ENCODE data around the gene TRPM3.

The TRPM3 gene

DNA sequence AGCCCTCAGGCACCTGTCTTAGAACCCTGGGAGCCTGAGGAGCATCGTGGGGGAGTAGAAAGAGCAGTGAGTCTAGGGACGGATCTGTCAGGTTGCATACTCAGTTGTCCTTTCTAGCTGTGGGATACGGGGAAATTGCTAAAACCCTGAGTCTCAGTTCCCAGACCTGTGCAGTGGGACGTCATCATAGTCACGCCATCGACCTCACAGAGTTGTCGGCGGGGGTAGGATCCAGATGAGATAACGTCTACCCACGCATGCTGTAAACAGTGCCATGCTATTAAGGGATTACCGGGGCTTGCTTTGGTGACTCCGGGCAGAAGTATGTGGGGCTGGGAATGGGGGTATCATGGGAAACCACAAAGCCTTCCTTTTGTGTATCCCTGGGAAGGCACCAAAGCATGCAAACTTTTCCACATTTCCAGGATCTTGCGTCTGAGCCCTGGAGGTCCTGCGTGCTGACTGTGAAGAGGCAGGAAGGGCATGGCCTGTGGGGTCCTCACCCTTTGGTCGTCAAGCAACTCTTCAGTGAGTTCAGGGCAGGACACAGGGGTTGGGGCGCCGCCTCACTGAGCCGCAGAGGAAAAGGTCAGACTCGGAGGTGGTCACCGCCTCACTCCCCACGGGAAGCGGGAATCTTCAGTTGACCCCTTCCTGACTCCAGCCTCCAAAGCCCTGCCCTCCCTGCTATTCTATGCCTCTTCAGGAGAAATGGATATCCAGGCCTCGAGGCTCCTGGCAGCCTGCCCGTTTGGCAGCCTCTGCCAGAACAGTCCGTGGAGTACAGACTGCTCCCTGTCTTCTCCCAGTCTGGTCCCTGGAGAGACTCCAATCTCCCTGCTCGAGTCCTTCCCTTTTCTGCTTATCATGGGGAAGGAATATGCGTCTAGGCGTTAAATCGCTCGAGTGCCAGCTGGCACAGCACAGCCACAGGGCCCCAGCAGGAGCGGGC is 520.1 kb downstream of the TRPM3 start:
- peak; percentile 42 for DNase-seq

DNA sequence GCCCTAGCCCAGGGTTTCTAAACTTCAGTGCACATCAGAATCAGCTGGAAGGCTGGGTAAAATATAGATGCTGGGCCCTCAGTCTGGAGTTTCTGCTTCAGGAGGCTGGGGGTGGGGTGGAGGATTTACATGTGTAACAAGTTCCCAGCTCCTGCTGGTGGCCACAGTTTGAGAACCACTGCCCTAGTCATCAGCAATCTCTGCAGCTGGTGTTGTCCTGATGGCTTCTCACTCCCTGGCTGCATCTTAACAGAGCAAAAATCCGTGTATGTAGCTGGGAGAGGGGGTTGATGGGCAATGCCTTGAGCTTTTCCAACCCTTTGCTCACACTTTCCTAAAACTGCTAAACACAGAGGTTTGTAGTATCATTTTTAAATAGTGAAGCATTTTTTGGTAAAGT is 520.9 kb downstream of the TRPM3 start:
- DNase-seq = no peak

DNA sequence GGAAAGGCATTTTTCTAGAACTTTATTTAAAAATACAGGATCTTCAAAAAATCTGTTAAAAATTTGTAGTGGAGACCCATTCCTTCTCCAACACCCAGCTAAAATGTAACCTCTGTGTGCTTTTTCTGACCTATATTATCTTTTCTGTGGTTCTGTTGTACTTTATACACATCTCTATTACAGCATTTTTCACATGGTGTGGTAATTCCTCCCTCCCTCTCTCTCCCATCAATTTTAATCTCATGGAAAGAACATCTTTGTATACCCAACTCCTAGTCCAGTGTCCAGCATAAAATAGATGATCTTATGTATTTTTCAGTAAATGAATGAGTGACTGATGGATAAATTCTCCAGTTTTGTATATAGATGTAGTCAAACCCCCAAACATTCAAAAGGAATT is 523.5 kb downstream of the TRPM3 start:
- DNase-seq = no peak

DNA sequence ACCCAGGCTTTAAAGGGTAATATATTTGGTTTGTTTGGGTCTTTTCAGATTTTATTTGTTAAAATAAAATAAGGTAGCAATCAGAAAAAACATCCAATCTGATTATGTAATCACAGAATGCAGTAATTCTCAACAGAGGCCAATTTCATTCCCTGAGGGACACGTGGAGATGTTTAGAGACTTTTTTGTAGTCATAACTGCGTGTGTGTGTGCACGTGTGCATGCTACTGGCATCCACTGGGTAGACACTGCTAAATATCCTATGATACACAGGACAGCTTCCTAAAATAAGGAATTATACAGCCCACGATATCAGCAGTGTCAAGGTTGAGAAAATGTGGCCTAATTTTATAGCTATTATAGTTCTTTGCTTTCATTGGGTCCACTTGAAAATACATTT is 526.2 kb downstream of the TRPM3 start:
- DNase-seq = no peak

DNA sequence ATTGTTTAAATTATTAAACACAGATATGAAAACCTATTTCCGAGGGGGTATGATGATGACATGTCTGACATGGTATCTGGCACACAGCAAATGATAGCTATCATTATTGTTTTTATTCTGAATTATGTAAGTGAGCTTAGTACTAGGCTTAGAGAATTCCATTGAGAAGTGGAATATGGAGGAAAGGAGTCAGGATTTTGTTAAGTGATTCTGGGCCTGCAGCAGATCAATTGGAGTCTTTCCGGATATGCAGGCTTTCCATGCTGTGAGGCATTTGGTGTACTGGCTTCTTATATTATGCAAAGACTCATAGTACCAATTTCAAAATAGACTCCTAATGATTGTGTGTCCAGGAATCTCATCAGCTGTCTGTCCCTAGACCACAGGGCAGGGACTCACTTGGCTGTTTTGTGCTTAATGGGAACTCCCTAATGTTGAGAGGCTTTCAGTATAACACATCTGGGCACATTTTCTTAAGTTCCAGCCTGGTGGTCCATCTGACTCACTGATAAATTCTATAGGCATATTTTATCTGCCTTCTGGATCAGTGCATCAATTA is 527.0 kb downstream of the TRPM3 start:
- no peak for DNase-seq

DNA sequence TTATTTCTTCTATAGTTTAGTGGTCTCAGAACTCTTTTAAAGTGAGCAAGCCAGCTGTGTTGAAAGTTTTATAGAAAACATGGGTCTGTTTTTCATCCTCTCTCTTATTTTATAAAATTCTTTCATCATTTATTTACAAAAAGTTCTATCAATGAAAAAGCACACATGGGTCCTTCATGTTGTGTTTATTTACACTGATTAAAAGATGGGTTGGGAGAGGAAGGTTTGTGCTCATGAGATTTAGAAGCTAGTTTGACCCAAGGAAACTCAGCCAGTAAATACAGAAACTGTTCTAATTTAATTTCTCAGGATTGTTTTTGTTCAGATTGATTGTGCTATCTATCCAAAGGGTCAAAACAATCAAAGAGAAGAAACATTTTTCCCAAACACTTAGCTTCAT is 528.2 kb downstream of the TRPM3 start:
- DNase-seq = no peak

DNA sequence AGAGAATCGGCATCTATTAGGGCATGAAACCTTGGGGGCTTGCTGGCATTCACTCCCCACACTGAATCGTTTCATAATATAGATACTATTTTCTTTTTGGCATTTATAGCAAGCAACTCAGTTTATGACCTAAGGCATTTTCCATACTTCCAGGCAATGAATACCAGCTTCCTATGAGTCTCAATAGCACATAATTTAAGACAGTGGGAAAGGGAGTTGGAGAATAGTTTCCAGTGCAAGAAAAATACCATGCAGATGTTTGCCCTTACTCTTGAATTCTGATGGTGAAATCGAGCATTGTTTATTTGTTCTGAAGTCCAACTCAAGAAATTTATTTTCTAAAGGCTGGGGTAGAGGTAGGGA is 531.1 kb downstream of the TRPM3 start:
- no peak for DNase-seq

DNA sequence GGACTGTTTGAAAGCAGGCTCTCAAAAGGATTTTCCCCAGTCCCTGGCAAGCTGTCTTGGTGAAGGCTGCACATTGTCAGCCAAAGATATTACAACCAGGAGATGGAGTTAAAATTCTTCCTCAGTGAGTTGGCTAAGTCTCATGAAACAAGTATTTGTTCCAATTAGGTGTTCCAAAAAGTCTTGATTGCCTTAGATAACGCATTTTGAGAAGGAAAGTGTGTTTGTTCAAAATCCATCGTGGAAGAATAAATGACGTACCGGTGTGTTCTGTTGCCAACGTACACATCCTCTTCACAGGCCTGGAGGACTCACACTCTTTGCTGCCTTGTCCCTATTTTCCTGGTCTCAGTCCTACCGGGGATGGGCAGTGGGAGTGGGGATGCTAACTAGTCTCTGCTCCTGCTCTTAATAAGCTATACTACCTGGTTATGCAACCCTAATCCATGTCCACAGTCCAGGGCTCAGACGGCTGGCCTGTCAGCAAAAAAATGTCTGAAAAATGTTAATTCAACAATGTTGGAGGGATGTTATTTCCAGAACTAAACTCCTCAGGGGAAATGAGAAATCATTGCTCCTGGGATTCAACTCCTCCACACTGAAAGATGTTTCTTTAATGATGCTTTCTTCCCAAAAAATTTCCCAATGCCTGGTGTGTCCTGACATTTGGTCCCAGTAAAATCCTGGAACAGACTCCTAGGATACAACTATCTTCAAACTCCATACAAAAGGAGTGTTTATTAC is 531.7 kb downstream of the TRPM3 start:
- DNase-seq = no peak

DNA sequence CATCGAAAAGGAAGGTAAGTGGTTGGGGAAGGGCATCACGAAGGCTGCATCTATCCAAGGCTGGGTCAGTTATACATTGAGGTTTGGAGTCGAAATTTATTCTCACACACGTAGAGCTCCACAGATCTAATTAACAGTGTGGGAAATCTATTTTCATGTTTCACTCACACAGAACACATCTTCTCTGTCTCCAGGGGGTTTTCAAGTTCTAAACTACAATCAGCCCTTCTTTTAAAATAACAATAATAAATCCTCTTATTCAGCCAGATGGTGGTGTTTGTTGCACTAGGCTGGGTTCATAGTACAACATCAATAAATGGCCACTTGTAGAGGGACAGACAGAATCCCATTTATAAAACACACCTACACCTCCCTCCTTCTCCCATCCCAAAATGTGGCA is 532.4 kb downstream of the TRPM3 start:
- no peak for DNase-seq

DNA sequence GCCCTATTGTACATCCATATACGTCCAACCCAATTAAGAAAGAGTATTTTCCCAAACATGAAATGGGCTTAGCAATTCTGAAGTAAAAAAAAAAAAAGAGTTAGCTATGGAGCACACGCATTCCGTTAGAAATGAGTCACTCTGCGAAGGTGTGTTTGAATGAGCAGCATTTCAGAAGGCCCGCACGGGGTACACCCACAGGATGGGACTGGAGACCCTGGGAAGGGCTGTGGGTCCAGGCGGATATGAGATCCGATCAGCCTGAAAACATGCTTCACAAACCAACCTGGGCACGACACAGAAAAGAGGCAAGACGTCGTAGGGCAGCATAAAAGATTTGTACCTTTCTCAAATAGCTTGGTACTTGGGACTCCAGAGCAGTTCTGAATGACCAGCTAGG is 533.0 kb downstream of the TRPM3 start:
- no peak for DNase-seq

DNA sequence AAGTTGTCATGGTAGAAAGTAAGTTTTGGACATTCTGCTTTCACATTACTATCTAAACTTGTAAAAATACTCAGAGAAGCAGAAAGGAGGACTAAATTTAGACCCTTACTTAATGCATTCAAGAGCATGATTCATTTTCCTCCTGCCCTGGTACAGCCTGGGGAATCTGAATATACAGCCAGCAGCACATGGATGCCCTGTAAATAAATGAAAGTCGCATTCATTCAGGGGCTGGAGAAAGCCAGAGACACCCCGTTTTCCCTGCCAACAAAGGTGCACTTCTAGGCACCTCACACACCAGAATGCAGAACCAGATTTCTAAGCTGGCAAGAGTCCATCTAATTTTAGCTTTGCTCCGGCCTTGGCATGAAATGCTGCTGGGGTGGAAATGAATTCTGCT is 534.2 kb downstream of the TRPM3 start:
- DNase-seq = no peak

DNA sequence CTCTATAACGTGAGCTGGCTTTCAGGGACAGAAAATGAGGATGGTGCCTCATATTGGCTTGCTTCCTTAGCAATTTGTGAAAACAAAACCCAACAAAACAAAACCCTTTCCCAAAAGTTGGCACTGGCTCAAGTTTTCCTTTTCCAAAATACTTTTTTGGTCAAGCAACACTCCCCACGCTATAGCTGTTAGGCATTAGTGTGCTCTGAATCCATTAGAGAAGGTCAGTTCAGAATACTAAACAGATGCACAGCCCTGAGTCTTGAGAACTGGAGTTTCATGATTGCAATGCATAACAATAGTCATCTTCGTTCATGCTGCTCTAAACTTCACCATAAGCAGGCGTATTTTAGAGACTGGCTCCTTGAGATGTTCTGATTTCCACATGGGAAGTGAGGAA is 534.9 kb downstream of the TRPM3 start:
- no peak for DNase-seq

DNA sequence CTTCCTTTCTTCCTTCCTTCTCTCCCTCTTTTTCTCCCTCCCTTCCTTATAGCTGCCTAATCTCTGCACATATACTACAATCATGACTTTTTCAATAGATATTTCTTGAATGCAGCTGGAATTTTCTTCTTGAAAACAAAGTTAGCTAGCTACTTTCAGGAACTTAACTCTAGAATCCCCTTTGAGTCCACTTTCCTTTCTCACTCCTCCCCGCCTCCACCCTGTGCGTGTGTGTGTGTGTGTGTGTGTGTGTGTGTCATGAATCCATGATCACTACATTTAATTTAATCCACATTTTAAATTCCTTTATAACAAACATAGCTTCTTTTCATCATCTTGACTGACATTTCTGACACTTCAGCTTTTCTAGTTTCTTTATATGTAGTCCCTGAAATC is 539.5 kb downstream of the TRPM3 start:
- no peak for DNase-seq

DNA sequence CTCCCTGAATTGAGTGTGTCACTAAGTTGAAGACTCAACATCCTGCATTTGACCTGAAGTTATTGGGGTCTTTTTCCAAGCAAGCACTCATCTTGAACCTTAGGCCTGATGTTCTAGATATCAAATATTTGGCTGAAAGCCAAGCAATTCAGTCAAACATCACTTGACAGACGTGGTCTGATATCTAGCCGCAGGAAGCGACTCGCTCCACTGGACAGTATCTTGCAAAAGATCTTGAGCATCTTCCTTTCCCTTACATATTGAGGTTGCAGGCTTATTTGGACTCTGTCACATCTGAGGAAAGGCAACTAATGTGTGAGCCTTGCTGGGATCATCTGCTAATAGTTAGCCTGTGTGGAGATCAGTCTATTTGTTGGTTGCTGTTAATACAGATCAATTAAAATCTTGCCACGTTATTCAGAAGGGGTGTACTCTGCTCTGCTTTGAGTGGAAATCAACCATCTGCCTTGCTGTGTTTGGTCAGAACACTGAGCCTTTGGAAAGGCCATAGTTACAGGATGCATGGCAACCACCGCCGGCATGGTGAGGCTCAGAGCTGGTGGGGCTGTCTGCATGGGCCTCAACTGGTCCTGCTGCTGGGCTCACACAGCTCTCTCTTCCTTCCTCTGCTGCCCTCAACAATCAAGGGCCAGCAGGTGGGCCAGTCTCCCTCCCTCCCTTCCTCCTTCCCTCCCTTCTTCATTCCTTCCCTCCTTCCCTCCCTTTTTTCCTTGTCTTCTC is 540.0 kb downstream of the TRPM3 start:
- no peak for DNase-seq

DNA sequence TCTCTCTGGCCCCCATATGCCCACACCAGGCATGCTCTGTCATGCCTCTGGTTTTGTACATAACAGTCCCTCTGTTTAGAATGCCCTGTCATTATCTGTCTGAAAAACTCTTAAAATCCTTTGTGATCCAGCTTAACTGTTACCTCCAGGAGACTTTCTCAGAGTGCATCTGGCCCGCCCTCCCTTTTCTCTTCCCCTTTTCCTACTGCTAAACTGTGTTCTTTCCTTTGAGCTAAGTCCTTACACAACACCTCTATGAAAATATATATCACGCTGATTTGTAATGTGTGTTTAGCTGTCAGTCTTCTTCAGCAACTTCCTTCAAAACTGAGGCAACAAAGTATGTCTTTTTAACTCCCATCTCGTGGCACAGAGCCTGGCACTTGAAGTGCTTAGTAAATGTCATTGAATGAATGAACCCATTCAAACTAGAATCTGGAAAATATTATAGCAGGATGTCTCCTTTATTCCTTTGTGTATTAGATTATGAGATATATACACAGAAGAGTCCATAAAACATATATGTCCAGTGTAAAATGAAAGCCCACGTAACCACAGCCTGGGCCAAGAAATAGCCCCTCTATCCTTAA is 540.7 kb downstream of the TRPM3 start:
- no peak for DNase-seq

DNA sequence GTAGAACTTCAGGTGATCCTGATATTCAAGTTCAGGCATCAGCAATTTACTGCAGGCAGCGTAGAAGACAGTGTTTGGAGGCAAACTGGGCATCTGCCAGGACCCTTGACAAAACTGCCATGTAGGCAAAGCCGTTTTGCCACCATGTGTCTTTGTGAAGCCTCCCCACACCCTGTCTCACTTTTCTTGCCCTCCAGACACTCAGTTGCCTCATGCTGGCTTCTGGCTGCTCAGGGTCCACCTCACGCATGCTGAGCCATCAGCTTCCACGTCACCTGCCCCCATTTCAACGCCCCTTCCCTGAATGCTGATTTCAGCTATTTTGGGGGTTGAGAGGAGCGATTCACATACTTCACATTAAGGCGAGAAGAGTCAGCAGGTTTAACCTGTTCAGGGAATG is 541.7 kb downstream of the TRPM3 start:
- DNase-seq = no peak

DNA sequence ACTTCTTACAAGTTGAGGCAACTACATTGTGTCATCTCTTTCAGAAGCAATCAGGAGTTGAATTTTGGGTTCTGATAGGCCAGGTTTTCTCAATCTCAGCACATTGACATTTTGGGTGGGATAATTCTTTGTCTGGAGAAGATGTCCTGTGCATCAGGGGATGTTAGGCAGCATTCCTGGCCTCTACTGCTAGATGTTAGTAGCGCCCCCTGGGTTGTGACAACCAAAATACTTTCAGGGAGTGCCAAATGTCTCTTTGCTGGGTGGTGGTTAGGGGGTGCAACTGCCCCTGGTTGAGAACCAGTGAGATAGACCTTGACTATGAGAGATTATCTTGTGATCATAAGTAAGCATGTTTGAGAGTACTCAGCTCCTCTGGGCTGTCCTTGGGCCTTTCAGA is 542.7 kb downstream of the TRPM3 start:
- DNase-seq = no peak

DNA sequence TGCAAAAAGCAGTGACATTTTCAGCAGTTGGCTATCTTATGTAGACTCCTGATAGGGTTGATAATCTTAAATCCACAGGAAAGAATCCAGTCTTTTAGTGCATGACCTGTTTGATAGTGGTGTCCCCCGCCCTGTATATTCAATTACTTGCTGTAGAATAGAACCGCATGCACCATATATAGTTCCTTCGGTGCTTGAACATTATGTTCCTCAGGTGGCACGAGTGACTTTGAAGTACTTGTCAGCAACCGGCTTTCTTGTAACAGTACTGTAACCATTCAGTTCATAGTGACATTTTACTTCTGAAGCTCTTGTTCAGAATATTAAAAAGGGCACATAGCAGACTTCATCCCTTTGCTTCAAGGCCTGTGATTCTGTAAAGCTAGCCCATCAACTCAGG is 543.8 kb downstream of the TRPM3 start:
- no peak for DNase-seq

DNA sequence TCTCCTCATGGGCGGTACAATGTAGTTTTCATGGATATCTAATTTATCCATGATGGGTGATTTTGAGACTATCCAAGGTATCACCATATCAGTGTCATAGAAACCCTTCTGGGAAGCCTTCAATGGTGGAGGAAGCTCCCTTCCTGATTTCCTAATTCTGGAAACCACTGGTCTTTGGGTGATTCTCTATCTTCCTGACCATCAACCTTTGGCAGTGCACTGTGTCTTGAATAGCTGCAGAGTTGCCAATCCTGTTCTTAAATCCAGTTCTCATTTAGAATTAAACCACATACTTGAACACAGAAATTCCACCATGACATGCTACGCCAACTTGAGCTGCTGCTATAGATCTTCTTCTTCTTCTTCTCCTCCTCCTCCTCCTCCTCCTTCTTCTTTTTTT is 545.3 kb downstream of the TRPM3 start:
- DNase-seq = no peak

DNA sequence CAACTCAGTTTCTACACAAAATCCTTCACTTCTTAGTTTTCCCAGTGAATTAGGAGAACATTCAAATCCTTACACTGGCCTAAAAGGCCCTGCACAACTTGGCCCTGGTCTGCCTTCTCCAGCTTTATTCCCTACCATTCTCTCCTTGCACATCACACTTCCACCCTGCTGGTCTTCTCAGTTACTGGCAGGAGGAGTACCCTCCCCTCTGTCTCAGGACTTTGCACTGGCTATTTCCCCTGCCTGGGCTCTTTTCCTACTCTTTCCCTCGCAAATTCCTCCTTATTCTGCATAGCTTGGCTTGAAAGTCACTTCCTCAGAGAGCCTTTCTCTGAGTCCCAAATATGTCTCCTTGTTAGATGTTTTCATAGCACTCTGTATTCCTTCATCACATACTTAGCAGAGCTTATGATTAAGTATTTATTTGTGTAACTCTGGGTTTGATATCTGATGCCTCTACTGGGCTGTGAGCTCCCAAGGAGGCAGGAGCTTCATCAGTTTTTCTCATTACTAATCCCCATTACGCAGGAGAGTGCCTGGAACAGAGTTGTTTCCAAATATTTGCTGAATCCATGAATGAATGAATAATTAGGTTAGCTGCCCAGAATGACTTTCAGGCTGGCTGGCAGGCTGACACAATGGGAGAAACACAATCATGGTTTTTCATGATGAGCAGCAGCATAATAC is 547.1 kb downstream of the TRPM3 start:
- DNase-seq = no peak

DNA sequence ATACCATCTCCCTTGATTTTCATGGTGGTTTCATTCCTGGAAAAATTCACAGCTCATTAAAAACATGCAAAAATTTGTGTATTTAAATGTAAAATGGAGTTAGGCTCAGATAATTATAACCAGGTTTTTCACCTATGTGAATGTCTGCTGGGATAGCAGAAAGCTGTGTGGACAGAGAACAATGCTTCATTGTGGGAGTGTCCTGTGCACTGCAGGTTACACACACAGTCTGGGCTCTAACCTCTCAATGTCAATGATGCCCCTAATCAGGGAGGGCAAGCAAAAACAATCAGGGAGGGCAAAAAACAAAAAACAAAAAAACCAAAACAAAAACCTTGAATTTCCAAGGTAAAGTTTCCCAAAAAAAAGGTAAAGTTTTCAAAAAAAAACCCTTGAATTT is 548.1 kb downstream of the TRPM3 start:
- no peak for DNase-seq

DNA sequence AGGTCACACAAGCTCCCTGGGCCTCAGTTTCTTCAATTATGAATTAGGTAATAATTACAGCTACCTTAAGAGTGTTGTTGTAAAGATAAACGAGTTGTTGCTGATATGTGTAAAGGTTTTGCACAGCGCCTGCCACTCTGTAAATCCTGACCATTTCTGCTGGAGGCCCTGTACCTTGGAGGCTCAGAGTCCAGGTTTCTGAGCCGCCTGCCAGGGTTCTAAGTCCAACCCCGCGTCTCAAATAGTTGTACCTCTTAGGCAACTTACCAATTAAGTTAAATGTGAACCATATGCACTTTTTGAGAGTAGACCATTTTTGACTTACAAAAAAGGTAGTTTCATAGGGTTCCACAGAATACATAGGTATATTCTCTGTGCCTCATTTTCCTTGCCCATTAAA is 550.2 kb downstream of the TRPM3 start:
- DNase-seq = no peak
